WTC11 (cell line): ENCODE measurements around the gene ATP1B3.
"Not testable (repeated sequence)": the region's sequence is repeated elsewhere in the genome, so short reads cannot be mapped to it uniquely, and the experiment has no call there.

Source experiments
- NFYB ChIP-seq: sonication (generic); formaldehyde crosslinking; conservative IDR thresholded peaks from 2 replicates; pipeline ENCODE4 v1.8.0; 2022; ENCODE audit warnings: low read depth, missing genetic modification reagents
- SMAD3 ChIP-seq: sonication (generic); formaldehyde crosslinking; IDR thresholded peaks from 2 replicates; pipeline ENCODE4 v1.8.0; 2022; ENCODE audit warnings: missing genetic modification reagents, mild to moderate bottlenecking, borderline replicate concordance
- TEAD4 ChIP-seq: sonication (generic); formaldehyde crosslinking; IDR thresholded peaks from 2 replicates; pipeline ENCODE4 v1.8.0; 2022; ENCODE audit warnings: mild to moderate bottlenecking, missing genetic modification reagents
- TP53 ChIP-seq: sonication (generic); formaldehyde crosslinking; IDR thresholded peaks from 2 replicates; pipeline ENCODE4 v1.8.1; 2023; ENCODE audit warnings: mild to moderate bottlenecking, missing genetic modification reagents
- TF ChIP-seq, protein P1 (sequence below): fragments of 200-600 bp; IDR thresholded peaks from 2 replicates; pipeline ENCODE4 v1.8.0; 2022; ENCODE audit warnings: antibody characterized with exemption
- TF ChIP-seq, protein P2 (sequence below): sonication (generic); formaldehyde crosslinking; conservative IDR thresholded peaks from 2 replicates; pipeline ENCODE4 v1.8.1; 2022; ENCODE audit warnings: mild to moderate bottlenecking, missing genetic modification reagents
- TF ChIP-seq, protein P3 (sequence below): sonication (generic); formaldehyde crosslinking; IDR thresholded peaks from 2 replicates; pipeline ENCODE4 v1.8.1; 2023; ENCODE audit warnings: mild to moderate bottlenecking, moderate library complexity, missing genetic modification reagents
- TF ChIP-seq, protein P4 (sequence below): sonication (generic); formaldehyde crosslinking; IDR thresholded peaks from 2 replicates; pipeline ENCODE4 v1.8.0; 2022; ENCODE audit warnings: mild to moderate bottlenecking, missing genetic modification reagents
- TF ChIP-seq, protein P5 (sequence below): sonication (generic); formaldehyde crosslinking; IDR thresholded peaks from 2 replicates; pipeline ENCODE4 v1.8.1; 2022; ENCODE audit warnings: low read depth, mild to moderate bottlenecking, moderate library complexity, missing genetic modification reagents, borderline replicate concordance
- TF ChIP-seq, protein P6 (sequence below): fragments of 250-450 bp; sonication (Bioruptor Pico); IDR thresholded peaks from 2 replicates; pipeline ENCODE4 v2.1.2; 2022; ENCODE audit warnings: mild to moderate bottlenecking, moderate library complexity

DNA sequence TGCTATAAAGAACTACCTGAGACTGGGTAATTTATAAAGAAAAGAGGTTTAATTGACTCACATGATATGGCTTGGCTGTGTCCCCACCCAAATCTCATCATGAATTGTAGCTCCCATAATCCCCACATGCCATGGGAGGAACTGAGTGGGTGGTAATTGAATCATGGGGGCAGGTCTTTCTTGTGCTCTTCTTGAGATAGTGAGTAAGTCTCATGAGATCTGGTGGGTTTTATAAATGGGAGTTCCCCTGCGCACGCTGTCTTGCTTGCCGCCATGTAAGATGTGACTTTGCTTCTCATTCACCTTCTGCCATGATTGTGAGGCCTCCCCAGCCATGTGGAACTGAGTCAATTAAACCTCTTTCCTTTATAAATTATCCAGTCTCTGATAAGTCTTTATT lies 12.1 kb downstream of the ATP1B3 start:
- not testable (repeated sequence) for TF ChIP-seq SMAD3, NFYB, TEAD4, TP53 (CRISPR knock-in tag)
- TF ChIP-seq, protein P1, sequence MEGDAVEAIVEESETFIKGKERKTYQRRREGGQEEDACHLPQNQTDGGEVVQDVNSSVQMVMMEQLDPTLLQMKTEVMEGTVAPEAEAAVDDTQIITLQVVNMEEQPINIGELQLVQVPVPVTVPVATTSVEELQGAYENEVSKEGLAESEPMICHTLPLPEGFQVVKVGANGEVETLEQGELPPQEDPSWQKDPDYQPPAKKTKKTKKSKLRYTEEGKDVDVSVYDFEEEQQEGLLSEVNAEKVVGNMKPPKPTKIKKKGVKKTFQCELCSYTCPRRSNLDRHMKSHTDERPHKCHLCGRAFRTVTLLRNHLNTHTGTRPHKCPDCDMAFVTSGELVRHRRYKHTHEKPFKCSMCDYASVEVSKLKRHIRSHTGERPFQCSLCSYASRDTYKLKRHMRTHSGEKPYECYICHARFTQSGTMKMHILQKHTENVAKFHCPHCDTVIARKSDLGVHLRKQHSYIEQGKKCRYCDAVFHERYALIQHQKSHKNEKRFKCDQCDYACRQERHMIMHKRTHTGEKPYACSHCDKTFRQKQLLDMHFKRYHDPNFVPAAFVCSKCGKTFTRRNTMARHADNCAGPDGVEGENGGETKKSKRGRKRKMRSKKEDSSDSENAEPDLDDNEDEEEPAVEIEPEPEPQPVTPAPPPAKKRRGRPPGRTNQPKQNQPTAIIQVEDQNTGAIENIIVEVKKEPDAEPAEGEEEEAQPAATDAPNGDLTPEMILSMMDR: not testable (repeated sequence)
- TF ChIP-seq, protein P2, sequence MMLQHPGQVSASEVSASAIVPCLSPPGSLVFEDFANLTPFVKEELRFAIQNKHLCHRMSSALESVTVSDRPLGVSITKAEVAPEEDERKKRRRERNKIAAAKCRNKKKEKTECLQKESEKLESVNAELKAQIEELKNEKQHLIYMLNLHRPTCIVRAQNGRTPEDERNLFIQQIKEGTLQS (CRISPR knock-in tag): not testable (repeated sequence)
- TF ChIP-seq, protein P3, sequence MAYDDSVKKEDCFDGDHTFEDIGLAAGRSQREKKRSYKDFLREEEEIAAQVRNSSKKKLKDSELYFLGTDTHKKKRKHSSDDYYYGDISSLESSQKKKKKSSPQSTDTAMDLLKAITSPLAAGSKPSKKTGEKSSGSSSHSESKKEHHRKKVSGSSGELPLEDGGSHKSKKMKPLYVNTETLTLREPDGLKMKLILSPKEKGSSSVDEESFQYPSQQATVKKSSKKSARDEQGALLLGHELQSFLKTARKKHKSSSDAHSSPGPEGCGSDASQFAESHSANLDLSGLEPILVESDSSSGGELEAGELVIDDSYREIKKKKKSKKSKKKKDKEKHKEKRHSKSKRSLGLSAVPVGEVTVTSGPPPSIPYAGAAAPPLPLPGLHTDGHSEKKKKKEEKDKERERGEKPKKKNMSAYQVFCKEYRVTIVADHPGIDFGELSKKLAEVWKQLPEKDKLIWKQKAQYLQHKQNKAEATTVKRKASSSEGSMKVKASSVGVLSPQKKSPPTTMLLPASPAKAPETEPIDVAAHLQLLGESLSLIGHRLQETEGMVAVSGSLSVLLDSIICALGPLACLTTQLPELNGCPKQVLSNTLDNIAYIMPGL (CRISPR knock-in tag): not testable (repeated sequence)
- TF ChIP-seq, protein P4, sequence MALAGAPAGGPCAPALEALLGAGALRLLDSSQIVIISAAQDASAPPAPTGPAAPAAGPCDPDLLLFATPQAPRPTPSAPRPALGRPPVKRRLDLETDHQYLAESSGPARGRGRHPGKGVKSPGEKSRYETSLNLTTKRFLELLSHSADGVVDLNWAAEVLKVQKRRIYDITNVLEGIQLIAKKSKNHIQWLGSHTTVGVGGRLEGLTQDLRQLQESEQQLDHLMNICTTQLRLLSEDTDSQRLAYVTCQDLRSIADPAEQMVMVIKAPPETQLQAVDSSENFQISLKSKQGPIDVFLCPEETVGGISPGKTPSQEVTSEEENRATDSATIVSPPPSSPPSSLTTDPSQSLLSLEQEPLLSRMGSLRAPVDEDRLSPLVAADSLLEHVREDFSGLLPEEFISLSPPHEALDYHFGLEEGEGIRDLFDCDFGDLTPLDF (CRISPR knock-in tag): not testable (repeated sequence)
- TF ChIP-seq, protein P5, sequence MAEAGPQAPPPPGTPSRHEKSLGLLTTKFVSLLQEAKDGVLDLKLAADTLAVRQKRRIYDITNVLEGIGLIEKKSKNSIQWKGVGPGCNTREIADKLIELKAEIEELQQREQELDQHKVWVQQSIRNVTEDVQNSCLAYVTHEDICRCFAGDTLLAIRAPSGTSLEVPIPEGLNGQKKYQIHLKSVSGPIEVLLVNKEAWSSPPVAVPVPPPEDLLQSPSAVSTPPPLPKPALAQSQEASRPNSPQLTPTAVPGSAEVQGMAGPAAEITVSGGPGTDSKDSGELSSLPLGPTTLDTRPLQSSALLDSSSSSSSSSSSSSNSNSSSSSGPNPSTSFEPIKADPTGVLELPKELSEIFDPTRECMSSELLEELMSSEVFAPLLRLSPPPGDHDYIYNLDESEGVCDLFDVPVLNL (CRISPR knock-in tag): not testable (repeated sequence)
- TF ChIP-seq, protein P6, sequence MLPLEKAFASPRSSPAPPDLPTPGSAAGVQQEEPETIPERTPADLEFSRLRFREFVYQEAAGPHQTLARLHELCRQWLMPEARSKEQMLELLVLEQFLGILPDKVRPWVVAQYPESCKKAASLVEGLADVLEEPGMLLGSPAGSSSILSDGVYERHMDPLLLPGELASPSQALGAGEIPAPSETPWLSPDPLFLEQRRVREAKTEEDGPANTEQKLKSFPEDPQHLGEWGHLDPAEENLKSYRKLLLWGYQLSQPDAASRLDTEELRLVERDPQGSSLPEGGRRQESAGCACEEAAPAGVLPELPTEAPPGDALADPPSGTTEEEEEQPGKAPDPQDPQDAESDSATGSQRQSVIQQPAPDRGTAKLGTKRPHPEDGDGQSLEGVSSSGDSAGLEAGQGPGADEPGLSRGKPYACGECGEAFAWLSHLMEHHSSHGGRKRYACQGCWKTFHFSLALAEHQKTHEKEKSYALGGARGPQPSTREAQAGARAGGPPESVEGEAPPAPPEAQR (CRISPR knock-in tag): not testable (repeated sequence)
